ENCODE measurements around the gene DHX9. TPM values are rescaled to one million over a fixed set of nuclear protein-coding genes. Genes with fewer than 3 reads are reported as not detected.

The DHX9 gene
- 120 and 127 TPM in 2 replicates for total RNA-seq
- 133 and 194 TPM in 2 replicates for polyA plus RNA-seq
- 90.7 and 135 TPM in 2 replicates for polyA plus RNA-seq (2012)
- polyA minus RNA-seq (ENCODE audit: low replicate concordance): 52.6 and 120 TPM in 2 replicates

GRCh38 chr1:182839209-182840066 lies at the start of gene DHX9:
DHX9 (plus strand) TSS chr1:182839347; CDS start chr1:182842567, 3,220 bp downstream.
- Histone ChIP-seq H2AFZ (ENCODE audit: low read length) (peak within 1 kb of the TSS; percentile 89), H3K4me3 (replicated peaks in 1 of 4; ENCODE audit: control extremely low read depth in 1 of 4, insufficient read depth in 1 of 4, low read depth in 3 of 4, low read length in 4 of 4) (peak within 1 kb of the TSS; percentile 89 to 94 (median 91)), H3K36me3 (ENCODE audit: control insufficient read depth, insufficient read depth, low read length) (peaks cover 3% of the 10 kb centered on the region), H3K9me3 (ENCODE audit: control insufficient read depth, insufficient read depth, low read depth, low read length) (no peaks in the 10 kb centered on the region), H3K4me1 (ENCODE audit: control insufficient read depth, extremely low read depth, insufficient read depth, low read length) (peaks cover 5% of the 10 kb centered on the region), H3K27ac (ENCODE audit: insufficient read depth, low read length) (peak within 1 kb of the TSS; percentile 93), H4K20me1 (ENCODE audit: control insufficient read depth, extremely low read depth, insufficient read depth, low read length) (peaks cover 11% of the 10 kb centered on the region), H3K79me2 (ENCODE audit: control insufficient read depth, insufficient read depth, low read length) (peaks cover 49% of the 10 kb centered on the region), H3K27me3 (ENCODE audit: control insufficient read depth, insufficient read depth, low read length) (no peaks in the 10 kb centered on the region), H3K4me2 (ENCODE audit: extremely low read depth, insufficient read depth, low read length) (peak within 1 kb of the TSS; percentile 96), H3K9ac (ENCODE audit: insufficient read depth, low read length) (peak within 1 kb of the TSS; percentile 97)
- peak; percentile 80 to 89 for DNase-seq (ENCODE audit: low read depth in 2 of 2)
- TF ChIP-seq EZH2 (IDR thresholded peaks at IDR 0.05; ENCODE audit: low read length, missing control alignments): no peak
- TF ChIP-seq CTCF (conservative IDR thresholded peaks at IDR 0.05 in 1 of 2, IDR thresholded peaks at IDR 0.05 in 1 of 2; ENCODE audit: low read depth in 1 of 2, low read length in 2 of 2): peak in 1 of 2 donors; percentile 25

- H3K4me1 ChIP-seq (ENCODE audit: control insufficient read depth, extremely low read depth, insufficient read depth, low read length): no peaks in the 10 kb centered on the region
- H3K9ac ChIP-seq (ENCODE audit: insufficient read depth, low read length): no peak overlapping the region
- H3K36me3 ChIP-seq (ENCODE audit: control insufficient read depth, insufficient read depth, low read length): no peaks in the 10 kb centered on the region
- TF ChIP-seq EZH2 (IDR thresholded peaks at IDR 0.05; ENCODE audit: low read length, missing control alignments) (no peak), CTCF (conservative IDR thresholded peaks at IDR 0.05 in 1 of 2, IDR thresholded peaks at IDR 0.05 in 1 of 2; ENCODE audit: low read depth in 1 of 2, low read length in 2 of 2) (no peak)
- H4K20me1 ChIP-seq (ENCODE audit: control insufficient read depth, extremely low read depth, insufficient read depth, low read length): no peaks in the 10 kb centered on the region
- no peaks in the 10 kb centered on the region for H3K9me3 ChIP-seq (ENCODE audit: control insufficient read depth, insufficient read depth, low read depth, low read length)
- H3K27ac ChIP-seq (ENCODE audit: insufficient read depth, low read length): no peak overlapping the region
- H3K4me2 ChIP-seq (ENCODE audit: extremely low read depth, insufficient read depth, low read length): no peak overlapping the region
- DNase-seq (ENCODE audit: low read depth in 2 of 2): no peak
- H3K79me2 ChIP-seq (ENCODE audit: control insufficient read depth, insufficient read depth, low read length): no peaks in the 10 kb centered on the region
- H2AFZ ChIP-seq (ENCODE audit: low read length): no peak overlapping the region
- no peak overlapping the region for H3K4me3 ChIP-seq (replicated peaks in 1 of 4; ENCODE audit: control extremely low read depth in 1 of 4, insufficient read depth in 1 of 4, low read depth in 3 of 4, low read length in 4 of 4)
- peaks cover 4% of the 10 kb centered on the region for H3K27me3 ChIP-seq (ENCODE audit: control insufficient read depth, insufficient read depth, low read length)
Observed at GRCh38 chr1:182791281-182792179, 47.6 kb upstream of the DHX9 start.

GRCh38 chr1:182794091-182794490 lies 45.1 kb upstream of the DHX9 start:
- no peak overlapping the region for H2AFZ ChIP-seq (ENCODE audit: low read length)
- H3K4me1 ChIP-seq (ENCODE audit: control insufficient read depth, extremely low read depth, insufficient read depth, low read length): no peaks in the 10 kb centered on the region
- no peak overlapping the region for H3K9ac ChIP-seq (ENCODE audit: insufficient read depth, low read length)
- TF ChIP-seq EZH2 (IDR thresholded peaks at IDR 0.05; ENCODE audit: low read length, missing control alignments): no peak
- no peaks in the 10 kb centered on the region for H3K27me3 ChIP-seq (ENCODE audit: control insufficient read depth, insufficient read depth, low read length)
- no peaks in the 10 kb centered on the region for H3K9me3 ChIP-seq (ENCODE audit: control insufficient read depth, insufficient read depth, low read depth, low read length)
- no peaks in the 10 kb centered on the region for H3K36me3 ChIP-seq (ENCODE audit: control insufficient read depth, insufficient read depth, low read length)
- no peaks in the 10 kb centered on the region for H4K20me1 ChIP-seq (ENCODE audit: control insufficient read depth, extremely low read depth, insufficient read depth, low read length)
- no peak for DNase-seq (ENCODE audit: low read depth in 2 of 2)
- no peak overlapping the region for H3K4me3 ChIP-seq (replicated peaks in 1 of 4; ENCODE audit: control extremely low read depth in 1 of 4, insufficient read depth in 1 of 4, low read depth in 3 of 4, low read length in 4 of 4)
- H3K79me2 ChIP-seq (ENCODE audit: control insufficient read depth, insufficient read depth, low read length): no peaks in the 10 kb centered on the region
- H3K27ac ChIP-seq (ENCODE audit: insufficient read depth, low read length): no peak overlapping the region
- no peak overlapping the region for H3K4me2 ChIP-seq (ENCODE audit: extremely low read depth, insufficient read depth, low read length)
